H9 (cell line): ENCODE data around the gene MAP3K21. TPM values are rescaled to one million over a fixed set of nuclear protein-coding genes. Genes with fewer than 3 reads are reported as not detected.

ENCODE experiments used
- DNase-seq: peaks from one replicate; pipeline ENCODE4 v3.0.0-alpha.2; 2017
- H2AFZ ChIP-seq: one replicate; pipeline ENCODE4 v1.6.1; 2013; ENCODE audit warnings: mild to moderate bottlenecking, low read length, control low read depth, moderate library complexity
- H2AK5ac ChIP-seq: 2 replicates; pipeline ENCODE4 v1.6.1; 2013; ENCODE audit warnings: low read length, control low read depth, mixed read lengths; ENCODE audit not compliant: insufficient read length
- H2BK120ac ChIP-seq: one replicate; pipeline ENCODE4 v1.6.1; 2013; ENCODE audit warnings: low read depth, mild to moderate bottlenecking, low read length, control low read depth, inconsistent platforms; ENCODE audit not compliant: poor library complexity, severe bottlenecking
- H2BK12ac ChIP-seq: 2 replicates; pipeline ENCODE4 v1.6.1; 2013; ENCODE audit warnings: low read length, control low read depth, mixed read lengths, low read depth; ENCODE audit not compliant: insufficient read length
- H2BK15ac ChIP-seq: 2 replicates; pipeline ENCODE4 v1.6.1; 2013; ENCODE audit warnings: low read depth, low read length, control low read depth
- H2BK20ac ChIP-seq: one replicate; pipeline ENCODE4 v1.6.1; 2013; ENCODE audit warnings: low read depth, mild to moderate bottlenecking, low read length, control low read depth, inconsistent platforms; ENCODE audit not compliant: poor library complexity, severe bottlenecking
- H2BK5ac ChIP-seq: 2 replicates; pipeline ENCODE4 v1.6.1; 2013; ENCODE audit warnings: low read length, control low read depth, mixed read lengths; ENCODE audit not compliant: insufficient read length
- H3K14ac ChIP-seq: 2 replicates; pipeline ENCODE4 v1.6.1; 2013; ENCODE audit warnings: low read length, control low read depth; ENCODE audit not compliant: insufficient read depth
- H3K18ac ChIP-seq: 2 replicates; pipeline ENCODE4 v1.6.1; 2013; ENCODE audit warnings: low read depth, mild to moderate bottlenecking, mixed read lengths, low read length, control low read depth; ENCODE audit not compliant: insufficient read length
- H3K23ac ChIP-seq: 2 replicates; pipeline ENCODE4 v1.6.1; 2013; ENCODE audit warnings: low read length, control low read depth, mixed read lengths, low read depth; ENCODE audit not compliant: insufficient read length
- H3K23me2 ChIP-seq: 2 replicates; pipeline ENCODE4 v1.6.1; 2013; ENCODE audit warnings: low read depth, mild to moderate bottlenecking, mixed read lengths, low read length, control low read depth; ENCODE audit not compliant: insufficient read length, poor library complexity, severe bottlenecking
- H3K27ac ChIP-seq: 2 replicates; pipeline ENCODE4 v1.5.1; 2013; ENCODE audit warnings: low read length, control low read depth, mixed read lengths, low read depth; ENCODE audit not compliant: insufficient read length
- H3K27me3 ChIP-seq: 2 replicates; pipeline ENCODE4 v1.6.1; 2013; ENCODE audit warnings: low read length, control low read depth, inconsistent platforms; ENCODE audit not compliant: insufficient read depth
- H3K4ac ChIP-seq: 2 replicates; pipeline ENCODE4 v1.6.1; 2013; ENCODE audit warnings: low read depth, mild to moderate bottlenecking, control low read depth, inconsistent platforms, low read length, moderate library complexity
- H3K4me1 ChIP-seq: 2 replicates; pipeline ENCODE4 v1.6.1; 2013; ENCODE audit warnings: low read length, control low read depth, inconsistent platforms; ENCODE audit not compliant: insufficient read depth
- H3K4me2 ChIP-seq: 2 replicates; pipeline ENCODE4 v1.6.1; 2013; ENCODE audit warnings: low read length, control low read depth, mixed read lengths; ENCODE audit not compliant: insufficient read length, insufficient read depth
- H3K56ac ChIP-seq: 2 replicates; pipeline ENCODE4 v1.6.1; 2013; ENCODE audit warnings: low read depth, mild to moderate bottlenecking, mixed read lengths, low read length, control low read depth; ENCODE audit not compliant: insufficient read length
- H3K79me1 ChIP-seq: 2 replicates; pipeline ENCODE4 v1.6.1; 2013; ENCODE audit warnings: low read depth, mild to moderate bottlenecking, moderate library complexity, low read length, control low read depth, inconsistent platforms; ENCODE audit not compliant: insufficient read depth, poor library complexity, severe bottlenecking
- H3K79me2 ChIP-seq: 2 replicates; pipeline ENCODE4 v1.6.1; 2013; ENCODE audit warnings: low read length, control low read depth, inconsistent platforms; ENCODE audit not compliant: insufficient read depth
- H3K9ac ChIP-seq: 2 replicates; pipeline ENCODE4 v1.6.1; 2013; ENCODE audit warnings: low read length, control low read depth, mixed read lengths; ENCODE audit not compliant: insufficient read length; ENCODE audit errors: extremely low read depth
- H3K9me3 ChIP-seq: one replicate; pipeline ENCODE4 v1.6.1; 2013; ENCODE audit warnings: low read depth, low read length, inconsistent platforms; ENCODE audit not compliant: control insufficient read depth
- H3T11ph ChIP-seq: one replicate; pipeline ENCODE4 v1.6.1; 2013; ENCODE audit warnings: mild to moderate bottlenecking, low read length, control low read depth, inconsistent platforms
- H4K20me1 ChIP-seq: one replicate; pipeline ENCODE4 v1.6.1; 2013; ENCODE audit not compliant: control insufficient read depth, insufficient read length, insufficient read depth
- H4K5ac ChIP-seq: 2 replicates; pipeline ENCODE4 v1.6.1; 2013; ENCODE audit warnings: low read depth, mild to moderate bottlenecking, mixed read lengths, low read length, control low read depth; ENCODE audit not compliant: insufficient read length
- H4K8ac ChIP-seq: replicated peaks from 2 replicates; pipeline ENCODE4 v1.6.1; 2013; ENCODE audit warnings: low read length, control low read depth, mixed read lengths, low read depth; ENCODE audit not compliant: insufficient read length
- H4K91ac ChIP-seq: 2 replicates; pipeline ENCODE4 v1.6.1; 2013; ENCODE audit warnings: low read depth, mild to moderate bottlenecking, moderate library complexity, mixed read lengths, low read length, control low read depth; ENCODE audit not compliant: insufficient read length
- H3K27ac Mint-ChIP-seq, 3 experiments: 2 replicates in 2 of 3; 3 replicates in 1 of 3; pipeline ENCODE4 v1.8.0; 2020 to 2021; ENCODE audit warnings: mixed read lengths in 3 of 3, mild to moderate bottlenecking in 1 of 3, moderate library complexity in 1 of 3
- H3K27me3 Mint-ChIP-seq: 2 replicates; pipeline ENCODE4 v1.8.0; 2021; ENCODE audit warnings: low read depth, mild to moderate bottlenecking, moderate library complexity, mixed read lengths
- H3K36me3 Mint-ChIP-seq, 3 experiments: 2 replicates in 2 of 3; 3 replicates in 1 of 3; pipeline ENCODE4 v1.8.0; 2020 to 2021; ENCODE audit warnings: low read depth in 3 of 3, mixed read lengths in 3 of 3; ENCODE audit not compliant: insufficient read depth in 1 of 3
- H3K4me1 Mint-ChIP-seq, 2 experiments: 2 replicates each; pipeline ENCODE4 v1.8.0; 2020; ENCODE audit warnings: mixed read lengths in 2 of 2
- H3K4me3 Mint-ChIP-seq, 2 experiments: 2 replicates in 1 of 2; 3 replicates in 1 of 2; pipeline ENCODE4 v1.8.0; 2020 to 2021; ENCODE audit warnings: mild to moderate bottlenecking in 2 of 2, mixed read lengths in 2 of 2, moderate library complexity in 1 of 2
- H3K9me3 Mint-ChIP-seq, 2 experiments: 2 replicates in 1 of 2; 3 replicates in 1 of 2; pipeline ENCODE4 v1.8.0; 2020; ENCODE audit warnings: mild to moderate bottlenecking in 2 of 2, mixed read lengths in 2 of 2, moderate library complexity in 1 of 2
- WGBS: extraction: QIAGEN DNeasy Blood & Tissue Kit; methylation state at CpG from one replicate; pipeline ENCODE4 v1.1.7; 2013; ENCODE audit warnings: missing lambda C conversion rate, low lambda C conversion rate, mixed read lengths; ENCODE audit not compliant: insufficient read length; ENCODE audit errors: extremely low coverage; 5-methylcytosine and 5-hydroxymethylcytosine counted together
- total RNA-seq: library from RNA; stranded (reverse); gene quantifications from 2 replicates; pipeline ENCODE4 v1.2.1, GENCODE V29; 2021
- TF ChIP-seq, protein P1 (sequence below): fragments of 200-600 bp; sonication (generic); conservative IDR thresholded peaks from 3 replicates; pipeline ENCODE4 v1.8.0; 2021; ENCODE audit warnings: antibody characterized with exemption, mild to moderate bottlenecking

The MAP3K21 gene
- total RNA-seq, 1 experiment from 2014 or later: 11.7 TPM

- H2AK5ac ChIP-seq: no peak overlapping the region
- no peak overlapping the region for H3K4ac ChIP-seq
- Mint-ChIP-seq H3K9me3 (0 out of 5 replicates have a peak, but pooled peaks cover 0 to 1% of the 10 kb centered on the region in 2 experiments), H3K4me1 (peaks cover 32 to 43% of the 10 kb centered on the region in 2 experiments), H3K4me3 (no peak overlapping the region), H3K36me3 (no peaks in the 10 kb centered on the region; a peak in 2 of 7 replicates), H3K27ac (no peak overlapping the region), H3K27me3 (peaks cover 3% of the 10 kb centered on the region)
- no peak overlapping the region for H3T11ph ChIP-seq
- DNase-seq: no peak
- H2BK5ac ChIP-seq: no peak overlapping the region
- H3K23me2 ChIP-seq: no peaks in the 10 kb centered on the region
- no peak overlapping the region for H3K9ac ChIP-seq
- whole genome bisulfite sequencing: no CpG with 5 or more reads among the region's 7 CpGs
- H3K56ac ChIP-seq: no peak overlapping the region
- no peak overlapping the region for H3K18ac ChIP-seq
- no peaks in the 10 kb centered on the region for H3K9me3 ChIP-seq
- no peaks in the 10 kb centered on the region for H3K79me1 ChIP-seq
- H3K79me2 ChIP-seq: peaks cover 19% of the 10 kb centered on the region; the same call in 1 of the 2 replicates
- H3K27me3 ChIP-seq: no peaks in the 10 kb centered on the region
- no peak overlapping the region for H3K4me2 ChIP-seq
- no peak overlapping the region for H2BK120ac ChIP-seq
- H2BK15ac ChIP-seq: no peak overlapping the region
- H3K27ac ChIP-seq: no peak overlapping the region
- TF ChIP-seq, protein P1, sequence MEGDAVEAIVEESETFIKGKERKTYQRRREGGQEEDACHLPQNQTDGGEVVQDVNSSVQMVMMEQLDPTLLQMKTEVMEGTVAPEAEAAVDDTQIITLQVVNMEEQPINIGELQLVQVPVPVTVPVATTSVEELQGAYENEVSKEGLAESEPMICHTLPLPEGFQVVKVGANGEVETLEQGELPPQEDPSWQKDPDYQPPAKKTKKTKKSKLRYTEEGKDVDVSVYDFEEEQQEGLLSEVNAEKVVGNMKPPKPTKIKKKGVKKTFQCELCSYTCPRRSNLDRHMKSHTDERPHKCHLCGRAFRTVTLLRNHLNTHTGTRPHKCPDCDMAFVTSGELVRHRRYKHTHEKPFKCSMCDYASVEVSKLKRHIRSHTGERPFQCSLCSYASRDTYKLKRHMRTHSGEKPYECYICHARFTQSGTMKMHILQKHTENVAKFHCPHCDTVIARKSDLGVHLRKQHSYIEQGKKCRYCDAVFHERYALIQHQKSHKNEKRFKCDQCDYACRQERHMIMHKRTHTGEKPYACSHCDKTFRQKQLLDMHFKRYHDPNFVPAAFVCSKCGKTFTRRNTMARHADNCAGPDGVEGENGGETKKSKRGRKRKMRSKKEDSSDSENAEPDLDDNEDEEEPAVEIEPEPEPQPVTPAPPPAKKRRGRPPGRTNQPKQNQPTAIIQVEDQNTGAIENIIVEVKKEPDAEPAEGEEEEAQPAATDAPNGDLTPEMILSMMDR: no peak
- H3K23ac ChIP-seq: no peak overlapping the region
- H4K8ac ChIP-seq: no peak overlapping the region
- no peaks in the 10 kb centered on the region for H4K20me1 ChIP-seq
- H3K14ac ChIP-seq: no peak overlapping the region
- no peak overlapping the region for H2BK20ac ChIP-seq
- no peak overlapping the region for H2AFZ ChIP-seq
- H4K5ac ChIP-seq: no peak overlapping the region
- H4K91ac ChIP-seq: no peak overlapping the region
- H3K4me1 ChIP-seq: peaks cover 8% of the 10 kb centered on the region; the same call in 1 of the 2 replicates
- H2BK12ac ChIP-seq: no peak overlapping the region
Observed at GRCh38 chr1:233334092-233334491, 6.6 kb downstream of the MAP3K21 start.
